GM23338 (cell line): ENCODE measurements around the gene AKR1C8. TPM values are rescaled to one million over a fixed set of nuclear protein-coding genes. Genes with fewer than 3 reads are reported as not detected.

Experiments
- ATAC-seq: fragments of 200-7000 bp; cut with Tn5 transposase; 3 replicates; pipeline ENCODE4 v1.9.1; 2020
- DNase-seq: peaks from one replicate; pipeline ENCODE4 v3.0.0-alpha.2; 2015; ENCODE audit warnings: low spot score
- H2AFZ ChIP-seq: fragments of 200-600 bp; sonication (generic); 2 replicates; pipeline ENCODE4 v1.8.0; 2016; ENCODE audit warnings: antibody characterized with exemption, mild to moderate bottlenecking, moderate library complexity
- H3F3A ChIP-seq: fragments of 200-600 bp; sonication (generic); replicated peaks from 2 replicates; pipeline ENCODE4 v1.8.0; 2017; ENCODE audit warnings: antibody characterized with exemption, mixed run types, low read depth
- H3K27ac ChIP-seq: fragments of 200-600 bp; sonication (generic); 2 replicates; pipeline ENCODE4 v1.6.1; 2016; ENCODE audit warnings: low read depth
- H3K27me3 ChIP-seq: fragments of 200-600 bp; sonication (generic); 2 replicates; pipeline ENCODE4 v1.8.0; 2016; ENCODE audit warnings: mild to moderate bottlenecking, mixed run types, moderate library complexity; ENCODE audit not compliant: insufficient read depth
- H3K36me3 ChIP-seq: fragments of 200-600 bp; sonication (generic); 2 replicates; pipeline ENCODE4 v1.8.0; 2016; ENCODE audit warnings: mild to moderate bottlenecking; ENCODE audit not compliant: insufficient read depth
- H3K4me1 ChIP-seq: fragments of 200-600 bp; sonication (generic); 2 replicates; pipeline ENCODE4 v1.8.0; 2016; ENCODE audit warnings: mild to moderate bottlenecking, moderate library complexity; ENCODE audit not compliant: insufficient read depth
- H3K4me2 ChIP-seq: fragments of 200-600 bp; sonication (generic); 2 replicates; pipeline ENCODE4 v1.7.1; 2017; ENCODE audit warnings: mixed run types
- H3K4me3 ChIP-seq: fragments of 200-600 bp; sonication (generic); 2 replicates; pipeline ENCODE4 v1.6.1; 2016; ENCODE audit warnings: mixed run types
- H3K79me2 ChIP-seq: fragments of 200-600 bp; sonication (generic); replicated peaks from 2 replicates; pipeline ENCODE4 v1.8.0; 2017; ENCODE audit warnings: mild to moderate bottlenecking; ENCODE audit not compliant: insufficient read depth
- H3K9me2 ChIP-seq: fragments of 200-600 bp; sonication (generic); 2 replicates; pipeline ENCODE4 v1.8.0; 2017; ENCODE audit not compliant: insufficient read depth
- H4K20me1 ChIP-seq: fragments of 200-600 bp; sonication (generic); replicated peaks from 2 replicates; pipeline ENCODE4 v1.8.0; 2017; ENCODE audit warnings: mild to moderate bottlenecking; ENCODE audit not compliant: insufficient read depth
- H3K27ac Mint-ChIP-seq: 2 replicates; pipeline ENCODE4 v1.8.0; 2020; ENCODE audit warnings: inconsistent platforms, mild to moderate bottlenecking, moderate library complexity, mixed read lengths
- H3K27me3 Mint-ChIP-seq: 3 replicates; pipeline ENCODE4 v1.8.0; 2022; ENCODE audit warnings: low read depth, mild to moderate bottlenecking, moderate library complexity, mixed read lengths, inconsistent platforms; ENCODE audit not compliant: insufficient read depth, poor library complexity
- H3K36me3 Mint-ChIP-seq: 3 replicates; pipeline ENCODE4 v1.8.0; 2021; ENCODE audit warnings: low read depth, mild to moderate bottlenecking, inconsistent platforms, moderate library complexity, mixed read lengths
- H3K4me1 Mint-ChIP-seq: 3 replicates; pipeline ENCODE4 v1.8.0; 2020; ENCODE audit warnings: mild to moderate bottlenecking, inconsistent platforms, mixed read lengths
- H3K4me3 Mint-ChIP-seq: 3 replicates; pipeline ENCODE4 v1.8.0; 2021; ENCODE audit warnings: moderate library complexity, mild to moderate bottlenecking, inconsistent platforms, mixed read lengths
- H3K9me3 Mint-ChIP-seq: 3 replicates; pipeline ENCODE4 v1.8.0; 2020; ENCODE audit warnings: moderate library complexity, mild to moderate bottlenecking, inconsistent platforms, mixed read lengths
- CREB1 ChIP-seq: fragments of 250-450 bp; sonication (Bioruptor Pico); IDR thresholded peaks from 2 replicates; pipeline ENCODE4 v1.5.0; 2020; ENCODE audit warnings: low read depth, mild to moderate bottlenecking, moderate library complexity
- CTCF ChIP-seq, 2 experiments: fragments of 200-600 bp in 1 of 2; sonication (generic) in 1 of 2; conservative IDR thresholded peaks; 2 replicates each; pipeline versions ENCODE4 v1.5.1 to v1.6.1; 2016 to 2017; ENCODE audit warnings: antibody characterized with exemption in 2 of 2, low read depth in 2 of 2, mild to moderate bottlenecking in 2 of 2, moderate library complexity in 1 of 2
- ETS1 ChIP-seq: IDR thresholded peaks from 2 replicates; pipeline ENCODE4 v1.6.1; 2016; ENCODE audit warnings: antibody characterized with exemption
- EZH2 ChIP-seq: fragments of 200-600 bp; sonication (generic); IDR thresholded peaks from one replicate; pipeline ENCODE4 v1.8.0; 2017; ENCODE audit warnings: antibody characterized with exemption, mild to moderate bottlenecking, low read depth; ENCODE audit not compliant: unreplicated experiment
- NANOG ChIP-seq: IDR thresholded peaks from 2 replicates; pipeline ENCODE4 v1.6.1; 2016; ENCODE audit warnings: antibody characterized with exemption, borderline replicate concordance
- POLR2AphosphoS5 ChIP-seq: IDR thresholded peaks from 2 replicates; pipeline ENCODE4 v1.6.1; 2016; ENCODE audit warnings: antibody characterized with exemption, low read depth
- ZNF114 ChIP-seq: fragments of 250-450 bp; sonication (Bioruptor Pico); IDR thresholded peaks from 2 replicates; pipeline ENCODE4 v1.5.0; 2020; ENCODE audit warnings: mild to moderate bottlenecking, moderate library complexity
- ZNF331 ChIP-seq: fragments of 250-450 bp; sonication (Bioruptor Pico); IDR thresholded peaks from 2 replicates; pipeline ENCODE4 v1.5.0; 2020; ENCODE audit warnings: low read depth, mild to moderate bottlenecking, moderate library complexity
- ZNF462 ChIP-seq: fragments of 250-450 bp; sonication (Bioruptor Pico); IDR thresholded peaks from 2 replicates; pipeline ENCODE4 v1.5.0; 2020; ENCODE audit warnings: mild to moderate bottlenecking, moderate library complexity
- polyA plus RNA-seq: library from polyadenylated mRNA; unstranded; fragments of >200 nt; fragmentation: Nextera tagmentation; extraction: Ambion mirVana; gene quantifications from 2 replicates; pipeline ENCODE4 v1.2.1, GENCODE V29; 2016
- total RNA-seq: library from RNA; depleted of rRNA; stranded (reverse); fragments of >200 nt; shearing (Covaris generic); gene quantifications from 2 replicates; pipeline ENCODE4 v1.2.3, GENCODE V29; 2014
- TF ChIP-seq, protein P1 (sequence below): IDR thresholded peaks from one replicate; pipeline ENCODE4 v1.6.1; 2018; ENCODE audit warnings: antibody characterized with exemption; ENCODE audit not compliant: unreplicated experiment

AKR1C8 gene
- total and polyA plus RNA-seq, 2 experiments from 2014 or later = not detected

DNA sequence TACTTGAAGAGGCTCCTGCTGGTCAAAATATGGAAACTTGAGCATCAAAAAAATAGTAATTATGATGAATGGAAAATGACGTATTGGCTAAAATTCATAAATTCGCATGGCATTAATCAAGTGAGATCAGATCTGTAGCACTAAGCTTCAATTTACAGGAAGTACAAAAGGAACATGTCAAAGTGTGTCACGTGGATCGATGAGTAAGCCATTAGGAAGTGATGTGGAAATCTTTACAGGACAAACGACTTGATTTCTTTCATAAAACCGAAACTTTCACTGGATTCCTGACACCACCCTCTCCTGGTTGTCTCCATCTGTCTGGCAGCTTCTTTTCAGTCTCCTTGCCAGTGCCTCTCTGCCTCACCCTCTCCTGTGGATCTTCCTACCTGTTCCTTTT lies 25.8 kb downstream of the AKR1C8 start (continued):
- TF ChIP-seq CTCF (conservative IDR thresholded peaks at IDR 0.05; ENCODE audit: low read depth in 2 of 2) = no peak
- no peak for TF ChIP-seq ZNF114 (CRISPR knock-in tag)

- no peaks in the 10 kb centered on the region for H3K79me2 ChIP-seq
- no peak for ATAC-seq
- H2AFZ ChIP-seq = no peak overlapping the region
- no peak overlapping the region for H3K4me2 ChIP-seq
- Mint-ChIP-seq H3K4me1 (no peaks in the 10 kb centered on the region), H3K9me3 (peaks cover 78% of the 10 kb centered on the region), H3K36me3 (peaks cover 3% of the 10 kb centered on the region; the same call in 2 of the 3 replicates), H3K27ac (no peak overlapping the region), H3K27me3 (peaks cover 2% of the 10 kb centered on the region), H3K4me3 (no peak overlapping the region)
- no peak for DNase-seq
- H3K4me3 ChIP-seq = no peak overlapping the region
- H3K27ac ChIP-seq = no peak overlapping the region
- no peaks in the 10 kb centered on the region for H3K4me1 ChIP-seq
- no peaks in the 10 kb centered on the region for H3F3A ChIP-seq
- 0 out of 2 replicates have a peak, but pooled peaks cover 8% of the 10 kb centered on the region for H3K9me2 ChIP-seq
- H3K27me3 ChIP-seq = no peaks in the 10 kb centered on the region
- H4K20me1 ChIP-seq = no peaks in the 10 kb centered on the region
- H3K36me3 ChIP-seq = no peaks in the 10 kb centered on the region
- TF ChIP-seq ZNF114 (CRISPR knock-in tag) (no peak), EZH2 (no peak), CTCF (conservative IDR thresholded peaks at IDR 0.05; ENCODE audit: low read depth in 2 of 2) (no peak), ZNF462 (CRISPR knock-in tag) (no peak), ZNF331 (no peak), POLR2AphosphoS5 (no peak), ETS1 (no peak), NANOG (no peak), CREB1 (CRISPR knock-in tag) (no peak)
- TF ChIP-seq, protein P1, sequence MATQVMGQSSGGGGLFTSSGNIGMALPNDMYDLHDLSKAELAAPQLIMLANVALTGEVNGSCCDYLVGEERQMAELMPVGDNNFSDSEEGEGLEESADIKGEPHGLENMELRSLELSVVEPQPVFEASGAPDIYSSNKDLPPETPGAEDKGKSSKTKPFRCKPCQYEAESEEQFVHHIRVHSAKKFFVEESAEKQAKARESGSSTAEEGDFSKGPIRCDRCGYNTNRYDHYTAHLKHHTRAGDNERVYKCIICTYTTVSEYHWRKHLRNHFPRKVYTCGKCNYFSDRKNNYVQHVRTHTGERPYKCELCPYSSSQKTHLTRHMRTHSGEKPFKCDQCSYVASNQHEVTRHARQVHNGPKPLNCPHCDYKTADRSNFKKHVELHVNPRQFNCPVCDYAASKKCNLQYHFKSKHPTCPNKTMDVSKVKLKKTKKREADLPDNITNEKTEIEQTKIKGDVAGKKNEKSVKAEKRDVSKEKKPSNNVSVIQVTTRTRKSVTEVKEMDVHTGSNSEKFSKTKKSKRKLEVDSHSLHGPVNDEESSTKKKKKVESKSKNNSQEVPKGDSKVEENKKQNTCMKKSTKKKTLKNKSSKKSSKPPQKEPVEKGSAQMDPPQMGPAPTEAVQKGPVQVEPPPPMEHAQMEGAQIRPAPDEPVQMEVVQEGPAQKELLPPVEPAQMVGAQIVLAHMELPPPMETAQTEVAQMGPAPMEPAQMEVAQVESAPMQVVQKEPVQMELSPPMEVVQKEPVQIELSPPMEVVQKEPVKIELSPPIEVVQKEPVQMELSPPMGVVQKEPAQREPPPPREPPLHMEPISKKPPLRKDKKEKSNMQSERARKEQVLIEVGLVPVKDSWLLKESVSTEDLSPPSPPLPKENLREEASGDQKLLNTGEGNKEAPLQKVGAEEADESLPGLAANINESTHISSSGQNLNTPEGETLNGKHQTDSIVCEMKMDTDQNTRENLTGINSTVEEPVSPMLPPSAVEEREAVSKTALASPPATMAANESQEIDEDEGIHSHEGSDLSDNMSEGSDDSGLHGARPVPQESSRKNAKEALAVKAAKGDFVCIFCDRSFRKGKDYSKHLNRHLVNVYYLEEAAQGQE = no peak
Observed at GRCh38 chr10:5157501-5157900, 27.4 kb downstream of the AKR1C8 start.
